GM13976 (cell line): ENCODE measurements around the gene DCAF17.

Experiments
- DNase-seq: peaks from one replicate; pipeline ENCODE4 v3.0.0; 2012; ENCODE audit warnings: low spot score
- in situ Hi-C: fragments of 300-500 bp; cut with MboI; formaldehyde crosslinking; loops from one replicate; pipeline ENCODE4 v1.12.0; 2022; ENCODE audit warnings: low sequenced_read_pairs, mixed read lengths, inconsistent platforms; ENCODE audit not compliant: unreplicated experiment
- TF ChIP-seq, protein P1 (sequence below): IDR thresholded peaks from 2 replicates; pipeline ENCODE4 v1.5.1; 2012; ENCODE audit warnings: borderline replicate concordance, mild to moderate bottlenecking; ENCODE audit not compliant: insufficient read depth; ENCODE audit errors: extremely low read depth, missing control alignments, control extremely low read depth

DCAF17 gene

GRCh38 chr2:171478345-171478744 lies 44.3 kb downstream of the DCAF17 start:
- TF ChIP-seq, protein P1, sequence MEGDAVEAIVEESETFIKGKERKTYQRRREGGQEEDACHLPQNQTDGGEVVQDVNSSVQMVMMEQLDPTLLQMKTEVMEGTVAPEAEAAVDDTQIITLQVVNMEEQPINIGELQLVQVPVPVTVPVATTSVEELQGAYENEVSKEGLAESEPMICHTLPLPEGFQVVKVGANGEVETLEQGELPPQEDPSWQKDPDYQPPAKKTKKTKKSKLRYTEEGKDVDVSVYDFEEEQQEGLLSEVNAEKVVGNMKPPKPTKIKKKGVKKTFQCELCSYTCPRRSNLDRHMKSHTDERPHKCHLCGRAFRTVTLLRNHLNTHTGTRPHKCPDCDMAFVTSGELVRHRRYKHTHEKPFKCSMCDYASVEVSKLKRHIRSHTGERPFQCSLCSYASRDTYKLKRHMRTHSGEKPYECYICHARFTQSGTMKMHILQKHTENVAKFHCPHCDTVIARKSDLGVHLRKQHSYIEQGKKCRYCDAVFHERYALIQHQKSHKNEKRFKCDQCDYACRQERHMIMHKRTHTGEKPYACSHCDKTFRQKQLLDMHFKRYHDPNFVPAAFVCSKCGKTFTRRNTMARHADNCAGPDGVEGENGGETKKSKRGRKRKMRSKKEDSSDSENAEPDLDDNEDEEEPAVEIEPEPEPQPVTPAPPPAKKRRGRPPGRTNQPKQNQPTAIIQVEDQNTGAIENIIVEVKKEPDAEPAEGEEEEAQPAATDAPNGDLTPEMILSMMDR = no peak
- DNase-seq = no peak
- in situ Hi-C loops = no loop called here

GRCh38 chr2:171479154-171479814 lies 45.3 kb downstream of the DCAF17 start:
- peak; percentile 27 for DNase-seq
- TF ChIP-seq, protein P1 = no peak
- in situ Hi-C loops = no loop called here

- TF ChIP-seq, protein P1 = no peak
- DNase-seq = no peak
- in situ Hi-C loops = no loop called here
Measured at GRCh38 chr2:171480908-171481307, 46.9 kb downstream of the DCAF17 start.

- TF ChIP-seq, protein P1 = no peak
- in situ Hi-C loops = no loop called here
- no peak for DNase-seq
Measured at GRCh38 chr2:171482308-171482707, 48.3 kb downstream of the DCAF17 start.

DNA sequence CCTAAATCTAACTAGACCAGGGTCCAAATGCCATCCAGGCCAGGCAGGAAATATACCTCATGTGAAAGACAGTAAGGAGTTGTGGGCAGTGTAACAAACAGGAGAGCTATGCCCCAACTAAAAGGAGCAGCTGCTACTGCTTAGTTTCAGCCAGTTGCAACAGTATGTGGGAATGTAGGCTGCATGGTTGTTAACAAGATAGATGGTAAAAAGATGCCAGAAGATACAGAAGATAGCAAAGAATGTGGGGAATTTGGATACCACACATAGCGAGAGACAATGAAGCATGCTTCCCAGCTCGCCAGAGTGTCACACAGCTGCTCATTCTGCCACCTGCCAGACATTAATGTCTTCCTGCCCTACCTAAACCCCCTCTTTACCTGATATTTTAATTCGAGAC lies 48.9 kb downstream of the DCAF17 start:
- no peak for DNase-seq
- in situ Hi-C loops = no loop called here
- TF ChIP-seq, protein P1 = no peak

GRCh38 chr2:171483793-171484192 lies 49.8 kb downstream of the DCAF17 start:
- TF ChIP-seq, protein P1 = no peak
- in situ Hi-C loops = no loop called here
- no peak for DNase-seq

GRCh38 chr2:171485116-171485515 lies 51.1 kb downstream of the DCAF17 start:
- TF ChIP-seq, protein P1 = no peak
- in situ Hi-C loops = no loop called here

More at GRCh38 chr2:171485116-171485515, 51.1 kb downstream of the DCAF17 start:
- DNase-seq = no peak
